Activated naive CD4-positive, alpha-beta T cell treated with anti-CD3 and anti-CD28 coated beads, Interleukin-2, amount 50 U/mL, for 24 hours (primary cell): ENCODE data around the gene TMEM79.

ENCODE experiments used
- H3K27ac Mint-ChIP-seq: one replicate; pipeline ENCODE4 v1.8.0; 2021; ENCODE audit warnings: mild to moderate bottlenecking, mixed read lengths
- H3K27me3 Mint-ChIP-seq: one replicate; pipeline ENCODE4 v1.8.0; 2021; ENCODE audit warnings: mixed read lengths
- H3K36me3 Mint-ChIP-seq: one replicate; pipeline ENCODE4 v1.8.0; 2021; ENCODE audit warnings: mixed read lengths
- H3K4me1 Mint-ChIP-seq: one replicate; pipeline ENCODE4 v1.8.0; 2021; ENCODE audit warnings: mixed read lengths
- H3K4me3 Mint-ChIP-seq: one replicate; pipeline ENCODE4 v1.8.0; 2021; ENCODE audit warnings: mild to moderate bottlenecking, mixed read lengths
- H3K9me3 Mint-ChIP-seq: one replicate; pipeline ENCODE4 v1.8.0; 2021; ENCODE audit warnings: mixed read lengths

The TMEM79 gene

GRCh38 chr1:156251527-156251926 lies 32.6 kb upstream of the TMEM79 start:
- peaks cover under 1% of the 10 kb centered on the region for H3K4me1 Mint-ChIP-seq
- H3K9me3 Mint-ChIP-seq, result no peaks in the 10 kb centered on the region
- no peak overlapping the region for H3K27ac Mint-ChIP-seq
- no peaks in the 10 kb centered on the region for H3K27me3 Mint-ChIP-seq
- H3K36me3 Mint-ChIP-seq, result peaks cover 5% of the 10 kb centered on the region
- no peak overlapping the region for H3K4me3 Mint-ChIP-seq

DNA sequence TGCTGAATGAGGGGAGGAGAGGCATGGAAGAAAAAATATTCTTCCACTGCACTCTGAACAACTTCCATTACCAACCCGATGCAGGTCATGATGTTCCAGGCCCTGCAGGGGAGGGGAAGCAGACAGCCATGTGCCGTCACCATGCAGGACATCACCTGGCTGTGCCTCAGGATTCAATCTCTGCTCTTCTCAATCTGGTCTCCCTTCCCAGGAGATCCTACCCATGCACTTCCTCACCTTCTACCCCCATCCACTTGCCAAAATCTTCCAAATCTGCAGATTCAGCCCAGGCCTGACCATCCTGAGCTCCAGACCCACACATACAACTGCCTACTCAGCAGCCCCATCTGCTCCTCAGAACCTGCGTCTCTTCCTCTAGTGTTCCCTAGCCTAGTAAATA lies 30.5 kb upstream of the TMEM79 start:
- no peak overlapping the region for H3K4me3 Mint-ChIP-seq
- H3K4me1 Mint-ChIP-seq, result no peaks in the 10 kb centered on the region
- H3K36me3 Mint-ChIP-seq, result peaks cover 5% of the 10 kb centered on the region
- peak overlapping the region; percentile 88 for H3K27ac Mint-ChIP-seq
- no peaks in the 10 kb centered on the region for H3K9me3 Mint-ChIP-seq
- H3K27me3 Mint-ChIP-seq, result no peaks in the 10 kb centered on the region

DNA sequence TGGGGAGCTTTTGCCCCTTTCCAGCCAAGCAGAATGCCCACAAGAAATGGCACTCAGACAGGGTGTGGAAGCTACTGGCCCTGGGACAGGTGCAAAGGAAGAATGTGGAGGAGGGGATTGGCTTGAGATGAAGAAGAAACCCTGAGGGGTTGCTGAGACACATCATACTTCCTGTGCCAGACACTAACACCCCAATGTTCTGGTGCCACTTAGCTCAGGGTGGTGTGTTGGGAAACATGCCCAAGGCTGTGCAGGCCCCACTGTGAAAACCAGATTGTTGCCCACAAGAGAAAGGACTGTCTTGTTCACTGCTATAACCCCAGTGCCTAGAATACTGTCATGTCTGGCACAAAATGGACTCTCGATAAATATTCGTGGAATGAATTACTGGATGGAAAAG lies 26.4 kb upstream of the TMEM79 start:
- H3K36me3 Mint-ChIP-seq, result peaks cover 18% of the 10 kb centered on the region
- H3K27ac Mint-ChIP-seq, result no peak overlapping the region
- no peaks in the 10 kb centered on the region for H3K27me3 Mint-ChIP-seq
- no peak overlapping the region for H3K4me3 Mint-ChIP-seq
- peaks cover 4% of the 10 kb centered on the region for H3K4me1 Mint-ChIP-seq
- no peaks in the 10 kb centered on the region for H3K9me3 Mint-ChIP-seq

GRCh38 chr1:156258859-156259258 lies 25.3 kb upstream of the TMEM79 start:
- Mint-ChIP-seq H3K27me3 (no peaks in the 10 kb centered on the region), H3K36me3 (peaks cover 16% of the 10 kb centered on the region), H3K4me3 (no peak overlapping the region), H3K27ac (no peak overlapping the region), H3K9me3 (no peaks in the 10 kb centered on the region), H3K4me1 (peaks cover 8% of the 10 kb centered on the region)

- Mint-ChIP-seq H3K4me1 (peaks cover 8% of the 10 kb centered on the region), H3K27me3 (no peaks in the 10 kb centered on the region), H3K4me3 (no peak overlapping the region), H3K27ac (no peak overlapping the region), H3K36me3 (peaks cover 21% of the 10 kb centered on the region), H3K9me3 (no peaks in the 10 kb centered on the region)
These were observed 24.3 kb upstream of the TMEM79 start for GRCh38 chr1:156259805-156260204.

GRCh38 chr1:156260896-156261295 lies 23.2 kb upstream of the TMEM79 start:
- Mint-ChIP-seq H3K27me3 (no peaks in the 10 kb centered on the region), H3K27ac (peak overlapping the region; percentile 32), H3K9me3 (no peaks in the 10 kb centered on the region), H3K4me3 (no peak overlapping the region), H3K4me1 (peaks cover 8% of the 10 kb centered on the region), H3K36me3 (peaks cover 24% of the 10 kb centered on the region)

GRCh38 chr1:156262461-156263287 lies 21.5 kb upstream of the TMEM79 start:
- no peak overlapping the region for H3K4me3 Mint-ChIP-seq
- H3K4me1 Mint-ChIP-seq, result peaks cover 8% of the 10 kb centered on the region
- no peak overlapping the region for H3K27ac Mint-ChIP-seq
- no peaks in the 10 kb centered on the region for H3K27me3 Mint-ChIP-seq
- no peaks in the 10 kb centered on the region for H3K9me3 Mint-ChIP-seq
- H3K36me3 Mint-ChIP-seq, result peaks cover 37% of the 10 kb centered on the region

- H3K4me3 Mint-ChIP-seq, result no peak overlapping the region
- no peaks in the 10 kb centered on the region for H3K9me3 Mint-ChIP-seq
- no peaks in the 10 kb centered on the region for H3K27me3 Mint-ChIP-seq
- peak overlapping the region; percentile 53 for H3K27ac Mint-ChIP-seq
- H3K36me3 Mint-ChIP-seq, result peaks cover 37% of the 10 kb centered on the region
- peaks cover 8% of the 10 kb centered on the region for H3K4me1 Mint-ChIP-seq
These were observed 20.9 kb upstream of the TMEM79 start for GRCh38 chr1:156263288-156263655.

GRCh38 chr1:156266051-156266450 lies 18.1 kb upstream of the TMEM79 start:
- Mint-ChIP-seq H3K9me3 (no peaks in the 10 kb centered on the region), H3K4me3 (no peak overlapping the region), H3K27ac (no peak overlapping the region), H3K4me1 (peaks cover 8% of the 10 kb centered on the region), H3K27me3 (no peaks in the 10 kb centered on the region), H3K36me3 (peaks cover 28% of the 10 kb centered on the region)

DNA sequence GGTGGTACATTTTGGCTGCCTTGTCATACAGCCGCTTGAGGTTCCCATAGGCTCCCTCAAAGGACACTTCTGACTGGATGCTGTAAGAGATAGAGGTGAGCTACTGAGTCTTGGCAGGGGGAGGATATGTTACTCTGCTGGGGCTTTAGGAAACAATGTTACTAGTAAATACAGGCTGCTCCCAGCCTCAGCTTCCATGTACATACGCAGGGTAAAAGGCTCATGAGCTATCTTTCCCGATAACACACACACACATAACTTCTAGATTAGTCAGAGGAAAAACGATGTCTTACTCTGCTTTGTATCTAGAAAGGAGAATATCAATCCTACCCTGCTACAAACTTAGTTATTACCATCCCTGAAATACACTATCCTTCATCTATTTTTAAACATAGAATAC lies 15.8 kb upstream of the TMEM79 start:
- H3K27me3 Mint-ChIP-seq, result no peaks in the 10 kb centered on the region
- no peak overlapping the region for H3K4me3 Mint-ChIP-seq
- no peak overlapping the region for H3K27ac Mint-ChIP-seq
- H3K4me1 Mint-ChIP-seq, result no peaks in the 10 kb centered on the region
- no peaks in the 10 kb centered on the region for H3K9me3 Mint-ChIP-seq
- peaks cover 26% of the 10 kb centered on the region for H3K36me3 Mint-ChIP-seq

DNA sequence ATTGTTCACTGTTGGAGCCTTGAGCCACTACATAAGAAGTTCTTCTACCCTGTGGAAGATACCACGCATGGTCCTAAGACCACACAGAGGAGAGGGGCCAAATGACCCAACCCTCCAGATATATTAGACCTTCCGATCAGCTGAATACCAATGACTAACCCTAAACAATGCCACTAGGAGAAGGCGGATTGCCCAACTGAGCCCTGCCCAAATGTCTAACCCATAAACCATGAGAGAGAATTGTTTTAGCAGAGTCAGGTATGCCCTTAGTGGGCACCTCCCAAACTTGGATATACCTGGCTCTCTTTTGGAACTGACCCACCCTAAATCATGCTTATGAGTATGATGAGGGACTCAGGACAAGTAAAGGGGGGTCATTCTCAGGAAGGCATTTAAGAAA lies 13.8 kb upstream of the TMEM79 start:
- Mint-ChIP-seq H3K4me1 (no peaks in the 10 kb centered on the region), H3K27me3 (no peaks in the 10 kb centered on the region), H3K36me3 (peaks cover 27% of the 10 kb centered on the region), H3K27ac (no peak overlapping the region), H3K9me3 (no peaks in the 10 kb centered on the region), H3K4me3 (no peak overlapping the region)

DNA sequence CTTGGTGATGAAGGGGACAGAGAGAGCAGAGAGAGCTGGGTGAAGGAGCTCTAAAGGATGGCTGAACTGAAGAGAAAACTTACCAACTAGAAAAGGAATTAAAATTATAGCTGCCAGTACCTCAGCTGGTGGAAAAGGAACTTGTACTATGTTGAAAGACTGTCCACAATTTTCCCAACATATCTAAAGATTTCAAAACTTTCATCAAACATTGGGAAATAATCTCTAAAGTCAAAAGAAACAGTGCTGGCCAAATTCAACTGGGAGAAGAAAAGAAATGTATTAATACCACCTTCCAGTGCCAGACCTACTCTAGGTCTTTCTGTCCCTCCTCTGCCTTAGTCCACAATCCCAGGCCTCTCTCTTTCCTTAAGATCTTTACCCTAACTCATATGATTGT lies 7.6 kb upstream of the TMEM79 start:
- no peaks in the 10 kb centered on the region for H3K9me3 Mint-ChIP-seq
- H3K4me3 Mint-ChIP-seq, result no peak overlapping the region
- no peaks in the 10 kb centered on the region for H3K27me3 Mint-ChIP-seq
- no peak overlapping the region for H3K27ac Mint-ChIP-seq
- peaks cover 18% of the 10 kb centered on the region for H3K4me1 Mint-ChIP-seq
- peaks cover 22% of the 10 kb centered on the region for H3K36me3 Mint-ChIP-seq

DNA sequence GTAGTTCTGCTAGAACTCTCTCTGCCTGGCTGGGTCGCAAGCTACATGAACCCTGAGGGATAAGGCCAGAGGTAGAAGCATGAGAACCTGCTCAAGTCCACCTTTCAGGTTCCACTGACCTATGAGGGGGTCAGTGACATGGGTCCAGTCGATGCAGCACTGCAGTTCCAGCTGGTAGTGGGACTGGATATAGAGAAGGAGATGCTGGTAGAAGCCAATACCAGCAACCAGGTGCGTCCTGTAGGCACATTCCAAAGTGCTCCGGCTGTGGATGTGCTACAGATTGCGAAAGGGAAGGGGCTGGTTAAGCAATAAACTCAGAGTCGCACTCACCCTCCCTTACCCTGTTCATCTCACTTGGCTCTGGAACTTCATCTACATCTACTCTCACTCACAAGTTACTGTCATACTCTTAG lies 7.2 kb upstream of the TMEM79 start:
- peaks cover 20% of the 10 kb centered on the region for H3K4me1 Mint-ChIP-seq
- H3K27ac Mint-ChIP-seq, result no peak overlapping the region
- H3K4me3 Mint-ChIP-seq, result no peak overlapping the region
- H3K36me3 Mint-ChIP-seq, result peaks cover 23% of the 10 kb centered on the region
- H3K9me3 Mint-ChIP-seq, result no peaks in the 10 kb centered on the region
- H3K27me3 Mint-ChIP-seq, result no peaks in the 10 kb centered on the region

GRCh38 chr1:156279837-156280236 lies 4.3 kb upstream of the TMEM79 start:
- H3K4me3 Mint-ChIP-seq, result peak overlapping the region; percentile 97
- no peaks in the 10 kb centered on the region for H3K9me3 Mint-ChIP-seq
- no peaks in the 10 kb centered on the region for H3K27me3 Mint-ChIP-seq
- no peak overlapping the region for H3K27ac Mint-ChIP-seq
- H3K4me1 Mint-ChIP-seq, result peaks cover 37% of the 10 kb centered on the region
- peaks cover 11% of the 10 kb centered on the region for H3K36me3 Mint-ChIP-seq

DNA sequence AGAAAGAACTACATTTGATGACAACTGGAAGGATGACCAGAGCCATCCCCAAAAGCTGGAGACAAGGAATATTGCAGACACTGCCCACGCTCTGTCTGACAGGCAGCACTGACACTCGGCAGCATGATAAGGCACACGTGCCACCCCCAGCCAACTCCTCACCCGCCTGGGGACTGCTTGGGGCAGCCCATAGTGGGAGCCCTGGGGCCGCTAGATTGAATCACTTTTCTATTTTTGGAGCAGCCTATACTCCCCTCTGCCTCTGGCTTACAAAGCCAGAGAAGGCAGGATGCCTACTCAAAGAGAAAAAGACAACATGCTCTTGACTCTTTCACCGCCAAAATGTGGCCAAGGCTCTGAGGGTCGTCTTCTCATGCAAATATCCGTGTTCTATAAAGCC lies 2.8 kb upstream of the TMEM79 start:
- H3K9me3 Mint-ChIP-seq, result no peaks in the 10 kb centered on the region
- H3K27ac Mint-ChIP-seq, result peak overlapping the region; percentile 87
- H3K36me3 Mint-ChIP-seq, result peaks cover 10% of the 10 kb centered on the region
- H3K4me3 Mint-ChIP-seq, result peak overlapping the region; percentile 97
- no peaks in the 10 kb centered on the region for H3K27me3 Mint-ChIP-seq
- peaks cover 37% of the 10 kb centered on the region for H3K4me1 Mint-ChIP-seq

- H3K9me3 Mint-ChIP-seq, result no peaks in the 10 kb centered on the region
- no peaks in the 10 kb centered on the region for H3K27me3 Mint-ChIP-seq
- peak overlapping the region; percentile 97 for H3K4me3 Mint-ChIP-seq
- peak overlapping the region; percentile 90 for H3K27ac Mint-ChIP-seq
- H3K4me1 Mint-ChIP-seq, result peaks cover 37% of the 10 kb centered on the region
- H3K36me3 Mint-ChIP-seq, result peaks cover 10% of the 10 kb centered on the region
These were observed 2.2 kb upstream of the TMEM79 start for GRCh38 chr1:156281693-156282478.
